ENCODE measurements around the gene TTF2. TPM values are rescaled to one million over a fixed set of nuclear protein-coding genes. Genes with fewer than 3 reads are reported as not detected.

TTF2 gene
- total RNA-seq, 1 experiment from 2014 or later, result 38.6 TPM

DNA sequence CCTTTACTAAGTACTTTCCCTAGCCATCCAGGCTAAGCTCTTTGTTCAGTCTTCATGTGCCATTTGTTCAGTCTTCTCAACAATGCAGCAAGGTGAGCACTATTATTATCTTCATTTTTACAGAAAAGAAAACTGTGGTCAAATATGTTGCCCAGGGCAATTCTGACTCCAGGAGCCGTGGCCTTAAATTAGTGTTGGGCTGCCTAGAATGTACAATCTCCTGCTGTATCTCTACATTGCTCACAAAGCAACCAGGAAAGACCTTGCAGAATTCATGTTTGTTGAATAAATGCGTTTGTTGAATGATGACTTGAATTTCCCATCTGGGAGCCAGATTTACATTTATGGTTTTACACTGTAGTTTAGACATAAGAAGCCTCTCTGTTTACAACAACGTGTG lies 44.4 kb upstream of the TTF2 start:
- ChIA-PET POLR2A (no interaction called here), CTCF (interaction anchor here (0.8 kb wide), 1 partner anchor 253 kb away, joined by 3 read pairs; no protein-coding TSS in a partner anchor)
- Mint-ChIP-seq H3K4me1 (ENCODE audit: insufficient read depth, unreplicated experiment) (no peaks in the 10 kb centered on the region), H3K36me3 (ENCODE audit: insufficient read depth, unreplicated experiment) (no peaks in the 10 kb centered on the region), H3K9me3 (ENCODE audit: unreplicated experiment) (no peaks in the 10 kb centered on the region), H3K27me3 (ENCODE audit: insufficient read depth, unreplicated experiment) (no peaks in the 10 kb centered on the region), H3K4me3 (ENCODE audit: unreplicated experiment) (no peak overlapping the region), H3K27ac (ENCODE audit: low read depth, unreplicated experiment) (no peak overlapping the region)
- DNase-seq (ENCODE audit: unreplicated experiment), result no peak
- BruUV-seq (replicated peaks), result no TSS peak
- intact Hi-C loops (cut with micrococcal nuclease), result no loop called here
- no peak for TF ChIP-seq CTCF (IDR thresholded peaks at IDR 0.05; ENCODE audit: unreplicated experiment)

- H3K27ac Mint-ChIP-seq (ENCODE audit: low read depth, unreplicated experiment), result no peak overlapping the region
Observed at GRCh38 chr1:117017062-117017461, 43.1 kb upstream of the TTF2 start.

DNA sequence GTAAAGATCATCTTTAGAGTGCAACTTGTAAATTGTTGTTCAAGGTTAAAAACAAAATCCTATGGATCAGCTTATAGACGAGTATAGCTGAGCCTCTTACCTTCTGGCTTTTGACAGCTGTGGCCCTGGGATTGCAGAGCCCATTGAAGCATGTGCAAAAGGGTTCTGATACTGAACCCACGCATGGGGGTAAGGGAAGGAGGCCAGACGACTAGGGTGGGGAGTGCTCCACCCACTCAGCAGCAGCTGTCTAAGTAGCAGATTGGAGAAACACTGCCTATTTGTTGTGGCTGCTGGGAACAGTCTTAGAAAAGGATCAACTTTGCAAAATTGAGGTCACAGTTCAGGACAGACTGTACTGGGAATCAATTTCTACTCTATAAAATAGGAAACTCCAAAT lies 42.5 kb upstream of the TTF2 start:
- H3K4me3 Mint-ChIP-seq (ENCODE audit: unreplicated experiment), result no peak overlapping the region
- no peak overlapping the region for H3K27ac Mint-ChIP-seq (ENCODE audit: low read depth, unreplicated experiment)
- H3K27me3 Mint-ChIP-seq (ENCODE audit: insufficient read depth, unreplicated experiment), result no peaks in the 10 kb centered on the region
- no peaks in the 10 kb centered on the region for H3K4me1 Mint-ChIP-seq (ENCODE audit: insufficient read depth, unreplicated experiment)
- DNase-seq (ENCODE audit: unreplicated experiment), result no peak
- intact Hi-C loops (cut with micrococcal nuclease), result no loop called here
- CTCF ChIA-PET, result no interaction called here
- H3K36me3 Mint-ChIP-seq (ENCODE audit: insufficient read depth, unreplicated experiment), result no peaks in the 10 kb centered on the region
- no peak for TF ChIP-seq CTCF (IDR thresholded peaks at IDR 0.05; ENCODE audit: unreplicated experiment)
- POLR2A ChIA-PET, result interaction anchor here (1.1 kb wide), 1 partner anchor 335 kb away, joined by 3 read pairs; no protein-coding TSS in a partner anchor
- BruUV-seq (replicated peaks), result no TSS peak
- no peaks in the 10 kb centered on the region for H3K9me3 Mint-ChIP-seq (ENCODE audit: unreplicated experiment)

More at GRCh38 chr1:117017062-117017461, 43.1 kb upstream of the TTF2 start:
- Mint-ChIP-seq H3K4me1 (ENCODE audit: insufficient read depth, unreplicated experiment) (no peaks in the 10 kb centered on the region), H3K9me3 (ENCODE audit: unreplicated experiment) (no peaks in the 10 kb centered on the region), H3K36me3 (ENCODE audit: insufficient read depth, unreplicated experiment) (no peaks in the 10 kb centered on the region), H3K27me3 (ENCODE audit: insufficient read depth, unreplicated experiment) (no peaks in the 10 kb centered on the region), H3K4me3 (ENCODE audit: unreplicated experiment) (no peak overlapping the region)
- ChIA-PET CTCF (no interaction called here), POLR2A (no interaction called here)
- DNase-seq (ENCODE audit: unreplicated experiment), result no peak
- TF ChIP-seq CTCF (IDR thresholded peaks at IDR 0.05; ENCODE audit: unreplicated experiment), result no peak
- intact Hi-C loops (cut with micrococcal nuclease), result no loop called here
- no TSS peak for BruUV-seq (replicated peaks)

GRCh38 chr1:117020526-117021156 lies 39.5 kb upstream of the TTF2 start:
- ChIA-PET CTCF (interaction anchor here (0.5 to 1.3 kb wide), 3 partner anchors 27 to 296 kb away, joined by 3 to 4 read pairs (median 3); no protein-coding TSS in a partner anchor), POLR2A (no interaction called here)
- Mint-ChIP-seq H3K36me3 (ENCODE audit: insufficient read depth, unreplicated experiment) (no peaks in the 10 kb centered on the region), H3K9me3 (ENCODE audit: unreplicated experiment) (no peaks in the 10 kb centered on the region), H3K27ac (ENCODE audit: low read depth, unreplicated experiment) (no peak overlapping the region), H3K4me1 (ENCODE audit: insufficient read depth, unreplicated experiment) (no peaks in the 10 kb centered on the region), H3K27me3 (ENCODE audit: insufficient read depth, unreplicated experiment) (no peaks in the 10 kb centered on the region), H3K4me3 (ENCODE audit: unreplicated experiment) (no peak overlapping the region)
- no peak for TF ChIP-seq CTCF (IDR thresholded peaks at IDR 0.05; ENCODE audit: unreplicated experiment)
- BruUV-seq (replicated peaks), result no TSS peak
- DNase-seq (ENCODE audit: unreplicated experiment), result no peak
- intact Hi-C loops (cut with micrococcal nuclease), result no loop called here

Data from MCF 10A (cell line).